Fibroblast of lung (primary cell): ENCODE data around the gene BCAS3. TPM values are rescaled to one million over a fixed set of nuclear protein-coding genes. Genes with fewer than 3 reads are reported as not detected.
"Not testable (repeated sequence)": the region's sequence is repeated elsewhere in the genome, so short reads cannot be mapped to it uniquely, and the experiment has no call there.

ENCODE experiments used
- DNase-seq, 2 donors: peaks; one replicate each; pipeline versions ENCODE4 v3.0.0 to v3.0.0-alpha.2; 2010; ENCODE audit warnings: low read depth in 2 of 2
- H2AFZ ChIP-seq: 2 replicates; pipeline ENCODE4 v1.5.1; 2012; ENCODE audit warnings: low read length, control low read depth, inconsistent platforms
- H3K27ac ChIP-seq: 2 replicates; pipeline ENCODE4 v1.5.1; 2011; ENCODE audit warnings: low read length, control low read depth; ENCODE audit not compliant: insufficient read depth
- H3K27me3 ChIP-seq: 2 replicates; pipeline ENCODE4 v1.5.1; 2011; ENCODE audit warnings: mild to moderate bottlenecking, low read length; ENCODE audit not compliant: control insufficient read depth, insufficient read depth
- H3K36me3 ChIP-seq: 2 replicates; pipeline ENCODE4 v1.5.1; 2011; ENCODE audit warnings: low read length; ENCODE audit not compliant: control insufficient read depth, insufficient read depth
- H3K4me1 ChIP-seq: 2 replicates; pipeline ENCODE4 v1.5.1; 2011; ENCODE audit warnings: low read length; ENCODE audit not compliant: control insufficient read depth, insufficient read depth; ENCODE audit errors: extremely low read depth
- H3K4me2 ChIP-seq: 2 replicates; pipeline ENCODE4 v1.5.1; 2011; ENCODE audit warnings: low read length, control low read depth; ENCODE audit not compliant: insufficient read depth; ENCODE audit errors: extremely low read depth
- H3K4me3 ChIP-seq, 4 experiments: fragments of 200-600 bp in 1 of 4; sonication (generic) in 1 of 4; replicated peaks in 1 of 4; 2 replicates each; pipeline ENCODE4 v1.5.1; 2011 to 2016; ENCODE audit warnings: low read length in 4 of 4, low read depth in 3 of 4, mild to moderate bottlenecking in 3 of 4, control low read depth in 2 of 4, inconsistent platforms in 1 of 4, mixed read lengths in 1 of 4; ENCODE audit not compliant: insufficient read depth in 1 of 4; ENCODE audit errors: control extremely low read depth in 1 of 4
- H3K79me2 ChIP-seq: 2 replicates; pipeline ENCODE4 v1.5.1; 2012; ENCODE audit warnings: mild to moderate bottlenecking, low read length, inconsistent platforms; ENCODE audit not compliant: control insufficient read depth, insufficient read depth
- H3K9ac ChIP-seq: 2 replicates; pipeline ENCODE4 v1.5.1; 2011; ENCODE audit warnings: mild to moderate bottlenecking, low read length, control low read depth; ENCODE audit not compliant: insufficient read depth
- H3K9me3 ChIP-seq: 2 replicates; pipeline ENCODE4 v1.5.1; 2012; ENCODE audit warnings: low read depth, low read length; ENCODE audit not compliant: control insufficient read depth, insufficient read depth
- H4K20me1 ChIP-seq: 2 replicates; pipeline ENCODE4 v1.5.1; 2011; ENCODE audit warnings: low read length; ENCODE audit not compliant: control insufficient read depth, insufficient read depth; ENCODE audit errors: extremely low read depth
- EZH2 ChIP-seq: IDR thresholded peaks from 2 replicates; pipeline ENCODE4 v1.5.1; 2012; ENCODE audit warnings: low read length, control low read depth, mild to moderate bottlenecking; ENCODE audit errors: missing control alignments
- polyA plus RNA-seq, 2 donors: library from polyadenylated mRNA; depleted of rRNA in 1 of 2; stranded (reverse) in 1 of 2; unstranded in 1 of 2; fragments of >200 nt; gene quantifications; 2 replicates each; pipeline ENCODE4 v1.2.1, GENCODE V29; 2011 to 2012; ENCODE audit warnings: missing spikeins in 1 of 2
- total RNA-seq: library from RNA; depleted of rRNA; stranded (reverse); fragments of >200 nt; gene quantifications from 2 replicates; pipeline ENCODE4 v1.2.1, GENCODE V29; 2014
- TF ChIP-seq, protein P1 (sequence below), 2 donors: IDR thresholded peaks in 1 of 2; conservative IDR thresholded peaks in 1 of 2; 1 replicate in 1 of 2; 2 replicates in 1 of 2; pipeline ENCODE4 v1.5.1; 2011 to 2012; ENCODE audit warnings: low read length in 2 of 2, control low read depth in 1 of 2, inconsistent platforms in 1 of 2, low read depth in 1 of 2, mild to moderate bottlenecking in 1 of 2

BCAS3 gene
- total and polyA plus RNA-seq, 2 donors (not counting 1 experiment from before 2014, with no cell fraction given): 9.9 to 43.6 TPM

DNA sequence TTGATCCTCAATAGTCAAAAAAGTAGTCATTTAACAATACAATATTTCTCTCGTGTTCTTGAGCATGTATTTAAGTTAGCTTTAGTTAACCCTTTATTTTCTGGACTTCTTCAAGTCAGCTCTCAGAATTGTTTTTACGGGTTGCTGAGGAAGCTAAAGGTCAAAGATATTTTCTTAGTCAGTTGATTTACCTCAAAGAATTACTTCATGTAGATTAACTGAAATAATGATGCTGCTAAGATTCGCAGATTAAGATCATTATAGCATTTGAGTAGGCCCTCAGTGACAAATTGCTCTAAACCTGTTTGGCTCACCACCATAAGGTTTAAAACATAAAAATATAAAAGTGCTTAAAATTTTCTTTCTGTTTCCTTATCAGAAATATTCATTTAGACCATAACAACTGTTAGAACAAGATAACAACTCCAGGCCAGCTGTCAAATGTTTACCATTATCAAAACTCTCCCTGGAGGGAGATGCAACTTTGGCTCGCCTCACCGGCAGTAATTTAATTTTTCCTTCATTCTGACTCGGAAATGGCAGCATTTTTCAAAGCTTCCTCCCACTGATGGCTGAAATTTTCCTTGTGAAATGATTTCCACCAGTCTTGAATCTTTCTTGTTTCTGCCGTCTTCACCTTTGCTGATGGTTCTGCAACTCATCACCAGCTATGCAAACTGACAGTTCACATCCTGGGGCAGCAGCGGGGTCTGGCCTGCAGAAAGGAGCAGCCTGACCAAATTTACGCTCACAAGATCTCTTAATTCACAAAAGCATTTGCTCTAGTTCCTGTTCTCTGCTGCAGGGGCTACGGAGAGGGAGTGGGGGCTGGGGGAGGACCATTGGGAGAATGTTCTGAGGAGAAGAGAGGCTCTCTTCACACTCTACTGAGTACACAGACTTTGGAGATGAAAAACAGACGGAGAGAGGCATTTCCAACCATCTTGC lies 467.2 kb downstream of the BCAS3 start:
- Histone ChIP-seq H3K4me1 (peaks cover 4% of the 10 kb centered on the region), H3K27me3 (no peaks in the 10 kb centered on the region), H3K79me2 (no peaks in the 10 kb centered on the region), H3K4me2 (peak overlapping the region; percentile 29), H2AFZ (peak overlapping the region; percentile 67), H4K20me1 (no peaks in the 10 kb centered on the region), H3K27ac (no peak overlapping the region), H3K36me3 (no peaks in the 10 kb centered on the region), H3K9ac (no peak overlapping the region), H3K4me3 (no peak overlapping the region), H3K9me3 (no peaks in the 10 kb centered on the region)
- no peak for DNase-seq
- TF ChIP-seq EZH2: no peak
- TF ChIP-seq, protein P1, sequence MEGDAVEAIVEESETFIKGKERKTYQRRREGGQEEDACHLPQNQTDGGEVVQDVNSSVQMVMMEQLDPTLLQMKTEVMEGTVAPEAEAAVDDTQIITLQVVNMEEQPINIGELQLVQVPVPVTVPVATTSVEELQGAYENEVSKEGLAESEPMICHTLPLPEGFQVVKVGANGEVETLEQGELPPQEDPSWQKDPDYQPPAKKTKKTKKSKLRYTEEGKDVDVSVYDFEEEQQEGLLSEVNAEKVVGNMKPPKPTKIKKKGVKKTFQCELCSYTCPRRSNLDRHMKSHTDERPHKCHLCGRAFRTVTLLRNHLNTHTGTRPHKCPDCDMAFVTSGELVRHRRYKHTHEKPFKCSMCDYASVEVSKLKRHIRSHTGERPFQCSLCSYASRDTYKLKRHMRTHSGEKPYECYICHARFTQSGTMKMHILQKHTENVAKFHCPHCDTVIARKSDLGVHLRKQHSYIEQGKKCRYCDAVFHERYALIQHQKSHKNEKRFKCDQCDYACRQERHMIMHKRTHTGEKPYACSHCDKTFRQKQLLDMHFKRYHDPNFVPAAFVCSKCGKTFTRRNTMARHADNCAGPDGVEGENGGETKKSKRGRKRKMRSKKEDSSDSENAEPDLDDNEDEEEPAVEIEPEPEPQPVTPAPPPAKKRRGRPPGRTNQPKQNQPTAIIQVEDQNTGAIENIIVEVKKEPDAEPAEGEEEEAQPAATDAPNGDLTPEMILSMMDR (conservative IDR thresholded peaks at IDR 0.05 in 1 of 2, IDR thresholded peaks at IDR 0.05 in 1 of 2; ENCODE audit: low read depth in 1 of 2, low read length in 2 of 2): no peak

- not testable (repeated sequence) for H3K9ac ChIP-seq, H3K9me3 ChIP-seq, H3K4me2 ChIP-seq, H3K27me3 ChIP-seq, H3K4me1 ChIP-seq, H3K36me3 ChIP-seq, H3K27ac ChIP-seq, H2AFZ ChIP-seq, H4K20me1 ChIP-seq, H3K4me3 ChIP-seq, H3K79me2 ChIP-seq, DNase-seq
Measured at GRCh38 chr17:61146833-61147232, 469.2 kb downstream of the BCAS3 start.

GRCh38 chr17:61149106-61149825 lies 471.6 kb downstream of the BCAS3 start:
- H3K36me3 ChIP-seq: no peaks in the 10 kb centered on the region
- no peak overlapping the region for H2AFZ ChIP-seq
- no peak overlapping the region for H3K4me3 ChIP-seq
- no peaks in the 10 kb centered on the region for H3K27me3 ChIP-seq
- no peak for TF ChIP-seq EZH2
- TF ChIP-seq, protein P1 (conservative IDR thresholded peaks at IDR 0.05 in 1 of 2, IDR thresholded peaks at IDR 0.05 in 1 of 2; ENCODE audit: low read depth in 1 of 2, low read length in 2 of 2): no peak
- H3K4me2 ChIP-seq: no peak overlapping the region
- H4K20me1 ChIP-seq: no peaks in the 10 kb centered on the region
- H3K4me1 ChIP-seq: peaks cover 6% of the 10 kb centered on the region
- H3K9me3 ChIP-seq: no peaks in the 10 kb centered on the region
- H3K79me2 ChIP-seq: no peaks in the 10 kb centered on the region
- no peak overlapping the region for H3K27ac ChIP-seq
- H3K9ac ChIP-seq: no peak overlapping the region
- DNase-seq: no peak
